ENCODE results near the gene ENTPD3. TPM values are rescaled to one million over a fixed set of nuclear protein-coding genes. Genes with fewer than 3 reads are reported as not detected.

The ENTPD3 gene
- total and polyA plus RNA-seq, 2 of the 8 experiments (the other 6 are each of a cell fraction or from before 2014, with no cell fraction given), result 0.60 to 1.0 TPM

DNA sequence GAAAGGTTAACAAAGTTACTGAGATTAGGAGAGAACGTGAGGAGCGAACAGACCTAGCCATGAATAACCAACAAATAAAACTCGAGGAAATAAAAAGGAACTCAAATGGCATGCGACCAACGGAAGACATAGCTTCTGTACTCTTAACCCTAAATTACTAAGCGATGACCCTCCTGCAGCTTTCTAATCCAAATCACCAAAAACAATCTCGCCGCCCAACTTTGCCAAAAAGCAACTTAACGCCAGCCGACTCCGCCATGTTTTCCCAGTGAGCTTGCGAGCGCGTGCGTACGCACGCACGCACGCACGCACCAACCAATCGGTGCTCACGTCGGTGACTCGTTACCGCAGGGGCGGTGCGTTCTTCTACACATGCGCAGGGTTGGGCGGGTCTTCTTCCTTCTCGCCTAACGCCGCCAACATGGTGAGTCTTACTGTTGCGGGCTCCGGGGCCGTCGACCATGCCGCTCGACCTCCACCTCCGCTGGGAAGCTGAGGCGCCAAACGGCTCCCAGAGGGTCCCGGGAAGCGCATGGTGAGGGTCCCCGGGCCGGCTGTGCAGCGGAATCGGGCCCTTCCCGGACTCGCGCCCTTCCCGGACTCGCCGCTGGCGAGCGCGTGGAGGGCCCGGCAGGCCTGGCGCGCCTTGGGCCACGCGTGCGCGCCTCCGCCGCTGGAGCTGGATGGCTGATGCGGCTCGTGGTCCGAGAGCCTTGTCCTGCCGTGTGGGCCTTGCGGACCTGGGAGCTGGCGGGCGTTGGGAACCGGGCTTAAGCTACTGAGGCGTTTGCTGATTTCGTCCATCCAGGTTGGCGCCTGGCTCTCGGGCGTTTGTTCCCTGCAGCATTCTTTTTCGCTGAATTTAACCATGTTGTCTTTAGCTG is 70.2 kb downstream of the ENTPD3 start, which contains the start of gene RPL14:
Gene RPL14, plus strand, starts transcription at position 400 of the 884 bp plus-strand sequence. Its CDS starts 133 bp downstream, at position 533.
- Histone ChIP-seq H3K23ac (ENCODE audit: insufficient read length) (no peak within 1 kb of the TSS), H3K79me2 (ENCODE audit: control insufficient read depth in 1 of 2, insufficient read depth in 2 of 2, low read length in 2 of 2) (peaks cover 6 to 30% of the 10 kb centered on the region in 2 experiments), H4K20me1 (replicated peaks in 1 of 2; ENCODE audit: control insufficient read depth in 1 of 2, insufficient read depth in 2 of 2, low read length in 2 of 2) (peaks cover 4 to 8% of the 10 kb centered on the region in 2 experiments), H3K27me3 (replicated peaks in 1 of 4; ENCODE audit: control insufficient read depth in 3 of 4, extremely low read depth in 1 of 4, insufficient read depth in 3 of 4, low read length in 3 of 4) (no peaks in the 10 kb centered on the region), H3K4me1 (replicated peaks in 1 of 4; ENCODE audit: control insufficient read depth in 3 of 4, insufficient read depth in 4 of 4, low read length in 3 of 4) (peaks cover 0 to 6% (median 4%) of the 10 kb centered on the region in 4 experiments; a peak in 5 of 7 replicates), H2AK5ac (ENCODE audit: low read depth, low read length) (no peak within 1 kb of the TSS), H4K8ac (ENCODE audit: extremely low read depth, insufficient read depth, low read length) (peak within 1 kb of the TSS; percentile 99), H3K18ac (ENCODE audit: extremely low read depth, low read length) (peak within 1 kb of the TSS; percentile 81; the same call in 1 of the 2 replicates), H3K27ac (ENCODE audit: low read depth, low read length) (peak within 1 kb of the TSS; percentile 95), H2BK15ac (ENCODE audit: low read length) (no peak within 1 kb of the TSS), H3K4ac (replicated peaks; ENCODE audit: insufficient read length, low read depth, low read length) (peak within 1 kb of the TSS; percentile 89), H2BK120ac (replicated peaks; ENCODE audit: low read depth, low read length) (no peak within 1 kb of the TSS), H3K4me3 (ENCODE audit: extremely low read depth in 1 of 4, insufficient read depth in 2 of 4, low read depth in 3 of 4, low read length in 4 of 4) (peak within 1 kb of the TSS; percentile 78 to 99 (median 93)), H3K9me3 (ENCODE audit: insufficient read depth in 2 of 2, low read depth in 1 of 2, low read length in 1 of 2) (no peaks in the 10 kb centered on the region), H3K9ac (replicated peaks in 1 of 4; ENCODE audit: extremely low read depth in 1 of 4, low read depth in 3 of 4, low read length in 3 of 4) (peak within 1 kb of the TSS; percentile 98 to 99 (median 98)), H3K36me3 (ENCODE audit: control insufficient read depth in 2 of 4, insufficient read depth in 4 of 4, low read length in 3 of 4) (peaks cover 18 to 44% (median 36%) of the 10 kb centered on the region in 4 experiments), H3K4me2 (ENCODE audit: insufficient read depth in 1 of 2, low read depth in 2 of 2, low read length in 2 of 2) (peak within 1 kb of the TSS; percentile 75 to 81), H4K91ac (replicated peaks; ENCODE audit: insufficient read length, low read length) (peak within 1 kb of the TSS; percentile 92), H3K23me2 (ENCODE audit: low read depth, low read length) (peaks cover 10% of the 10 kb centered on the region), H4K5ac (ENCODE audit: insufficient read length, low read depth, low read length) (peak within 1 kb of the TSS; percentile 85), H2BK12ac (ENCODE audit: low read depth, low read length) (no peak within 1 kb of the TSS), H3K79me1 (ENCODE audit: low read depth, low read length) (peaks cover 4% of the 10 kb centered on the region; the same call in 1 of the 2 replicates), H3K56ac (replicated peaks; ENCODE audit: insufficient read length, low read depth, low read length) (peak within 1 kb of the TSS; percentile 74), H2BK20ac (ENCODE audit: low read length) (no peak within 1 kb of the TSS), H2AFZ (ENCODE audit: low read length) (0 out of 2 replicates have a peak within 1 kb of the TSS, but pooled peaks have one; percentile 27), H2BK5ac (ENCODE audit: low read depth, low read length) (peak within 1 kb of the TSS; percentile 82), H3K14ac (ENCODE audit: insufficient read length) (no peak within 1 kb of the TSS)
- WGBS, 2 experiments (ENCODE audit: extremely low coverage in 1 of 2, insufficient coverage in 1 of 2, insufficient read length in 1 of 2, insufficient replicate concordance in 2 of 2, low coverage in 1 of 2, low lambda C conversion rate in 2 of 2, missing lambda C conversion rate in 1 of 2), result 1% methylated on average over 72 of the region's 79 CpGs; no CpG with 5 or more reads in 1 of the 2 experiments
- FAIRE-seq, result peak; percentile 57
- ChIA-PET POLR2A (ENCODE audit: partially characterized antibody) (interaction anchor here (0.6 to 6.4 kb wide), 36 partner anchors 9 to 1846 kb away, joined by 3 to 64 read pairs (median 4); partner anchors contain the start of genes EIF1B, ENTPD3, RPSA and ZNF619), CTCF (ENCODE audit: partially characterized antibody) (interaction anchor here (0.6 to 1.7 kb wide), 2 partner anchors 129 to 457 kb away, joined by 3 to 5 read pairs; no protein-coding TSS in a partner anchor)
- DNase-seq (ENCODE audit: low read depth in 1 of 2, low spot score in 2 of 2), result peak; percentile 75 to 89
- TF ChIP-seq TEAD4 (IDR thresholded peaks at IDR 0.05; ENCODE audit: low read depth, low read length) (0 out of 2 replicates have a peak, but pooled peaks have one; percentile 4), CEBPB (IDR thresholded peaks at IDR 0.05; ENCODE audit: low read depth, low read length) (no peak), TBP (IDR thresholded peaks at IDR 0.05; ENCODE audit: low read depth, low read length) (peak; percentile 96), BCL11A (IDR thresholded peaks at IDR 0.05; ENCODE audit: low read depth in 2 of 2, low read length in 2 of 2) (no peak), TAF7 (optimal IDR thresholded peaks at IDR 0.05; ENCODE audit: borderline replicate concordance, low read depth, low read length) (peak; percentile 92), KDM1A (IDR thresholded peaks at IDR 0.05; ENCODE audit: borderline replicate concordance, low read length) (no peak), BACH1 (IDR thresholded peaks at IDR 0.05; ENCODE audit: low read length) (no peak), SP4 (IDR thresholded peaks at IDR 0.05; ENCODE audit: low read length) (peak; percentile 66; the same call in 1 of the 2 replicates)
- TF ChIP-seq, protein P1, sequence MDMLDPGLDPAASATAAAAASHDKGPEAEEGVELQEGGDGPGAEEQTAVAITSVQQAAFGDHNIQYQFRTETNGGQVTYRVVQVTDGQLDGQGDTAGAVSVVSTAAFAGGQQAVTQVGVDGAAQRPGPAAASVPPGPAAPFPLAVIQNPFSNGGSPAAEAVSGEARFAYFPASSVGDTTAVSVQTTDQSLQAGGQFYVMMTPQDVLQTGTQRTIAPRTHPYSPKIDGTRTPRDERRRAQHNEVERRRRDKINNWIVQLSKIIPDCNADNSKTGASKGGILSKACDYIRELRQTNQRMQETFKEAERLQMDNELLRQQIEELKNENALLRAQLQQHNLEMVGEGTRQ (IDR thresholded peaks at IDR 0.05; ENCODE audit: low read length), result no peak
- TF ChIP-seq, protein P2, sequence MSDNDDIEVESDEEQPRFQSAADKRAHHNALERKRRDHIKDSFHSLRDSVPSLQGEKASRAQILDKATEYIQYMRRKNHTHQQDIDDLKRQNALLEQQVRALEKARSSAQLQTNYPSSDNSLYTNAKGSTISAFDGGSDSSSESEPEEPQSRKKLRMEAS (IDR thresholded peaks at IDR 0.05), result peak; percentile 73
